SK-N-SH (cell line): ENCODE measurements around the gene HMBS. TPM values are rescaled to one million over a fixed set of nuclear protein-coding genes. Genes with fewer than 3 reads are reported as not detected.

ENCODE experiments used
- CTCF ChIA-PET: fragments of 300-600, 350-600 bp; formaldehyde crosslinking; extraction: SDS; loops from one replicate; lab custom pipeline; 2021; lab: Yijun Ruan, JAX
- POLR2A ChIA-PET: fragments of 350-600 bp; sonication (Branson Sonifier 250); formaldehyde crosslinking; extraction: SDS; loops from one replicate; lab custom pipeline; 2020; ENCODE audit warnings: antibody characterized with exemption, inconsistent platforms; lab: Yijun Ruan, JAX
- DNase-seq: peaks from one replicate; pipeline ENCODE4 v3.0.0; 2012
- H2AFZ ChIP-seq: fragments of 200-600 bp; sonication (generic); 2 replicates; pipeline ENCODE4 v1.8.1; 2016; ENCODE audit warnings: antibody characterized with exemption, mild to moderate bottlenecking, low read depth
- H3F3A ChIP-seq: fragments of 200-600 bp; sonication (generic); replicated peaks from 2 replicates; pipeline ENCODE3; 2016; ENCODE audit warnings: antibody characterized with exemption, mild to moderate bottlenecking; ENCODE audit not compliant: insufficient read depth
- H3K27ac ChIP-seq, 2 experiments: fragments of 200-500 bp in 1 of 2; fragments of 200-600 bp in 1 of 2; sonication (Bioruptor generic) in 1 of 2; sonication (generic), shearing (Covaris generic) in 1 of 2; 2 replicates each; pipeline versions ENCODE4 v1.5.1 to v1.6.1; 2014 to 2016; ENCODE audit warnings: low read depth in 2 of 2, inconsistent platforms in 1 of 2, low read length in 1 of 2, mild to moderate bottlenecking in 1 of 2, mixed read lengths in 1 of 2
- H3K27me3 ChIP-seq: fragments of 200-600 bp; sonication (generic), shearing (Covaris generic); 2 replicates; pipeline ENCODE4 v1.6.1; 2016; ENCODE audit warnings: mixed run types; ENCODE audit not compliant: insufficient read depth
- H3K36me3 ChIP-seq, 2 experiments: fragments of 200-500 bp in 1 of 2; fragments of 200-600 bp in 1 of 2; sonication (Bioruptor generic) in 1 of 2; sonication (generic) in 1 of 2; replicated peaks in 1 of 2; 2 replicates each; pipeline versions ENCODE3 to v1.5.1; 2014 to 2016; ENCODE audit warnings: low read length in 1 of 2, mild to moderate bottlenecking in 1 of 2; ENCODE audit not compliant: insufficient read depth in 2 of 2, control insufficient read depth in 1 of 2
- H3K4me1 ChIP-seq, 2 experiments: fragments of 200-500 bp in 1 of 2; fragments of 200-600 bp in 1 of 2; sonication (Bioruptor generic) in 1 of 2; sonication (generic), shearing (Covaris generic) in 1 of 2; 2 replicates each; pipeline versions ENCODE4 v1.5.1 to v1.6.1; 2014 to 2016; ENCODE audit warnings: low read depth in 1 of 2, low read length in 1 of 2, mixed run types in 1 of 2; ENCODE audit not compliant: insufficient read depth in 2 of 2, control insufficient read depth in 1 of 2
- H3K4me2 ChIP-seq: fragments of 200-600 bp; sonication (generic), shearing (Covaris generic); 2 replicates; pipeline ENCODE4 v1.6.1; 2017; ENCODE audit warnings: mixed run types
- H3K4me3 ChIP-seq, 2 experiments: fragments of 200-500 bp in 1 of 2; fragments of 200-600 bp in 1 of 2; sonication (Bioruptor generic) in 1 of 2; sonication (generic), shearing (Covaris generic) in 1 of 2; 2 replicates each; pipeline versions ENCODE4 v1.5.1 to v1.8.1; 2014 to 2016; ENCODE audit warnings: low read depth in 2 of 2, inconsistent platforms in 1 of 2, low read length in 1 of 2, mild to moderate bottlenecking in 1 of 2, mixed read lengths in 1 of 2, moderate library complexity in 1 of 2
- H3K79me2 ChIP-seq: fragments of 200-600 bp; sonication (generic); 2 replicates; pipeline ENCODE4 v1.8.1; 2017; ENCODE audit warnings: mild to moderate bottlenecking; ENCODE audit not compliant: insufficient read depth
- H3K9ac ChIP-seq: fragments of 200-600 bp; sonication (generic); 2 replicates; pipeline ENCODE4 v1.6.1; 2017; ENCODE audit warnings: mixed run types
- H3K9me2 ChIP-seq: fragments of 200-600 bp; sonication (generic); 2 replicates; pipeline ENCODE4 v1.6.1; 2017; ENCODE audit warnings: mixed run types
- H3K9me3 ChIP-seq: fragments of 200-600 bp; sonication (generic); 2 replicates; pipeline ENCODE4 v1.6.1; 2017; ENCODE audit warnings: mixed run types, mild to moderate bottlenecking, moderate library complexity
- H4K20me1 ChIP-seq: fragments of 200-600 bp; sonication (generic); 2 replicates; pipeline ENCODE4 v1.6.1; 2017; ENCODE audit warnings: mild to moderate bottlenecking, mixed run types; ENCODE audit not compliant: insufficient read depth
- CHD2 ChIP-seq: fragments of 150-350 bp; IDR thresholded peaks from 2 replicates; pipeline ENCODE4 v1.6.1; 2018; ENCODE audit warnings: low read length; ENCODE audit not compliant: partially characterized antibody
- FOSL2 ChIP-seq: IDR thresholded peaks from 2 replicates; pipeline ENCODE4 v1.4.0; 2012; ENCODE audit warnings: low read depth, mild to moderate bottlenecking, moderate library complexity, borderline replicate concordance
- GATA2 ChIP-seq: sonication (generic); formaldehyde crosslinking; IDR thresholded peaks from 2 replicates; pipeline ENCODE4 v1.5.0; 2020; ENCODE audit warnings: mild to moderate bottlenecking, missing genetic modification reagents
- JUND ChIP-seq: IDR thresholded peaks from 2 replicates; pipeline ENCODE4 v1.4.0; 2012
- NRF1 ChIP-seq: IDR thresholded peaks from 2 replicates; pipeline ENCODE4 v1.6.1; 2012; ENCODE audit warnings: low read depth, mild to moderate bottlenecking, low read length
- RXRA ChIP-seq: IDR thresholded peaks from 2 replicates; pipeline ENCODE4 v1.4.0; 2012; ENCODE audit warnings: low read depth, mild to moderate bottlenecking, borderline replicate concordance
- SMC3 ChIP-seq: IDR thresholded peaks from 2 replicates; pipeline ENCODE4 v1.6.1; 2012; ENCODE audit warnings: low read depth, low read length, improper control_type of control experiment
- TAF1 ChIP-seq: IDR thresholded peaks from 2 replicates; pipeline ENCODE4 v1.6.1; 2012; ENCODE audit warnings: low read depth, mild to moderate bottlenecking, low read length, moderate library complexity, borderline replicate concordance
- TEAD4 ChIP-seq: IDR thresholded peaks from 2 replicates; pipeline ENCODE4 v1.4.0; 2012; ENCODE audit warnings: mild to moderate bottlenecking, borderline replicate concordance; ENCODE audit not compliant: insufficient read depth
- WGBS: methylation state at CpG from one replicate; pipeline ENCODE4 v1.1.6; 2017; ENCODE audit warnings: low lambda C conversion rate; 5-methylcytosine and 5-hydroxymethylcytosine counted together
- polyA plus RNA-seq, 3 experiments: library from polyadenylated mRNA; depleted of rRNA; stranded (reverse); fragments of >200 nt; gene quantifications; 2 replicates each; pipeline ENCODE4 v1.2.3, GENCODE V29; 2012
- TF ChIP-seq, protein P1 (sequence below): IDR thresholded peaks from 2 replicates; pipeline ENCODE4 v1.4.0; 2012; ENCODE audit warnings: low read depth, borderline replicate concordance
- TF ChIP-seq, protein P2 (sequence below): IDR thresholded peaks from 2 replicates; pipeline ENCODE4 v1.4.0; 2012; ENCODE audit warnings: low read depth
- TF ChIP-seq, protein P3 (sequence below): fragments of 150-350 bp; IDR thresholded peaks from 2 replicates; pipeline ENCODE4 v1.6.1; 2017; ENCODE audit warnings: antibody characterized with exemption, low read length, low read depth, borderline replicate concordance
- TF ChIP-seq, protein P4 (sequence below): IDR thresholded peaks from 2 replicates; pipeline ENCODE4; 2012
- TF ChIP-seq, protein P5 (sequence below): fragments of 150-350 bp; IDR thresholded peaks from 2 replicates; pipeline ENCODE4 v1.6.1; 2016; ENCODE audit warnings: mild to moderate bottlenecking, low read depth, low read length

The HMBS gene
- polyA plus RNA-seq, 1 of the 3 experiments (the other 2 are of a cell fraction): 69.4 TPM

DNA sequence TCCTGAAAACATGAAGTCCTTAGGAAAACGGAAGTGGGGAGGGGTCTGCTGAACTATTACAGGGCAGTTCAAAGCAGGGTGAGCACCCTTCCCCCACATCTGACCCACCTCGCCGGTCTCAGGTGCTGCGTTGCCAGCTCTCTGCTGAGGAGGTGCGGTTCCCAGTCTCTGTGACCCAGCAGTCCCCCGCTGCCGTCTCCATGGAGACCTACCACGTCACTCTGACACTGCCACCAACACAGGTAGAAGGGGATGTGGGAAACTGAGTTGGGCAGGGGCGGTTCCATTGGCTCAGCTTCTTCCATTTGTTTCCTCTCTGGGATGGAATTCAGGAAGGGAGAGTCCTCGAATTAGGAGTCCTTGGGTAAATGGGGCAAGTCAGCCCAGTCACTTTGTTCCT is 25.8 kb downstream of the HMBS start (continued):
- TF ChIP-seq, protein P1, sequence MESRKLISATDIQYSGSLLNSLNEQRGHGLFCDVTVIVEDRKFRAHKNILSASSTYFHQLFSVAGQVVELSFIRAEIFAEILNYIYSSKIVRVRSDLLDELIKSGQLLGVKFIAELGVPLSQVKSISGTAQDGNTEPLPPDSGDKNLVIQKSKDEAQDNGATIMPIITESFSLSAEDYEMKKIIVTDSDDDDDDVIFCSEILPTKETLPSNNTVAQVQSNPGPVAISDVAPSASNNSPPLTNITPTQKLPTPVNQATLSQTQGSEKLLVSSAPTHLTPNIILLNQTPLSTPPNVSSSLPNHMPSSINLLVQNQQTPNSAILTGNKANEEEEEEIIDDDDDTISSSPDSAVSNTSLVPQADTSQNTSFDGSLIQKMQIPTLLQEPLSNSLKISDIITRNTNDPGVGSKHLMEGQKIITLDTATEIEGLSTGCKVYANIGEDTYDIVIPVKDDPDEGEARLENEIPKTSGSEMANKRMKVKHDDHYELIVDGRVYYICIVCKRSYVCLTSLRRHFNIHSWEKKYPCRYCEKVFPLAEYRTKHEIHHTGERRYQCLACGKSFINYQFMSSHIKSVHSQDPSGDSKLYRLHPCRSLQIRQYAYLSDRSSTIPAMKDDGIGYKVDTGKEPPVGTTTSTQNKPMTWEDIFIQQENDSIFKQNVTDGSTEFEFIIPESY: no peak
- TF ChIP-seq, protein P2, sequence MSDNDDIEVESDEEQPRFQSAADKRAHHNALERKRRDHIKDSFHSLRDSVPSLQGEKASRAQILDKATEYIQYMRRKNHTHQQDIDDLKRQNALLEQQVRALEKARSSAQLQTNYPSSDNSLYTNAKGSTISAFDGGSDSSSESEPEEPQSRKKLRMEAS: no peak
- TF ChIP-seq RXRA: no peak
- TF ChIP-seq, protein P3, sequence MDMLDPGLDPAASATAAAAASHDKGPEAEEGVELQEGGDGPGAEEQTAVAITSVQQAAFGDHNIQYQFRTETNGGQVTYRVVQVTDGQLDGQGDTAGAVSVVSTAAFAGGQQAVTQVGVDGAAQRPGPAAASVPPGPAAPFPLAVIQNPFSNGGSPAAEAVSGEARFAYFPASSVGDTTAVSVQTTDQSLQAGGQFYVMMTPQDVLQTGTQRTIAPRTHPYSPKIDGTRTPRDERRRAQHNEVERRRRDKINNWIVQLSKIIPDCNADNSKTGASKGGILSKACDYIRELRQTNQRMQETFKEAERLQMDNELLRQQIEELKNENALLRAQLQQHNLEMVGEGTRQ: no peak

DNA sequence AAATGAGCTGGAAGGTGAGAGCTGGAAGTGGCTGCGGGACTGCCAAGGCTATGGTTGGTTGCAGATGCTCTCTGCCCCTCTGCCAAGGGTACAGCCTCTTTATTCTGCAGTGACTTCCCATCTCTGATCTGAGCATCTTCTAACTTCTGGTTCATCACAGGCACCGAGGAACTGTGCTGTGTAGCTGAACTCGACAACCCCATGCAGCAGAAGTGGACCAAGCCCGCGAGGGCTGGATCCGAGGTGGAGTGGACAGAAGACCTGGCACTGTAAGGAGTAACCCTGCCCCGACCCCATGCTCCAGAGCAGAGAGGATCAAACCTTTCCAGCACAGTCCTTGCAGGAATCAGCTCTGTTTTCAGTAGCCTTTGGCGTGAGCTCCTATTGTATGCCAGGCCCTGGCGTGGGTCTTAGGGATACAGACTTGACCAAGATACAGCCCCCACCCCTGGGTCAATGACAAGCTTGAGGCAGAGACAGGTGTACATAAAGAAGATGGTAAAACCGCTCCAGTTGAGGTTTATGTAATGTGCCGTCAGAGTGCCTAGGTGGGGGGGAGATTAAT is 26.8 kb downstream of the HMBS start:
- CTCF ChIA-PET: interaction anchor here (0.6 to 4.5 kb wide), 5 partner anchors 14 to 212 kb away, joined by 3 to 15 read pairs (median 7); a partner anchor contains a TSS
- Histone ChIP-seq H3K4me2 (no peak overlapping the region), H3F3A (no peaks in the 10 kb centered on the region), H3K9me2 (no peaks in the 10 kb centered on the region), H3K79me2 (peaks cover 30% of the 10 kb centered on the region; the same call in 1 of the 2 replicates), H2AFZ (no peak overlapping the region), H3K4me3 (no peak overlapping the region), H4K20me1 (no peaks in the 10 kb centered on the region), H3K27ac (no peak overlapping the region), H3K9me3 (no peaks in the 10 kb centered on the region), H3K36me3 (peaks cover 0 to 37% of the 10 kb centered on the region in 2 experiments), H3K9ac (no peak overlapping the region), H3K4me1 (peaks cover 15 to 19% of the 10 kb centered on the region in 2 experiments), H3K27me3 (no peaks in the 10 kb centered on the region)
- DNase-seq: no peak
- POLR2A ChIA-PET: interaction anchor here (2.8 kb wide), 1 partner anchor 9 kb away, joined by 11 read pairs; the partner anchor contains the start of gene HINFP
- WGBS: 87% methylated on average over 10 of the region's 11 CpGs
- TF ChIP-seq NRF1 (no peak), SMC3 (no peak), JUND (no peak), CHD2 (no peak), TEAD4 (no peak), RXRA (no peak), TAF1 (no peak), GATA2 (CRISPR knock-in tag) (no peak), FOSL2 (no peak)
- TF ChIP-seq, protein P4, sequence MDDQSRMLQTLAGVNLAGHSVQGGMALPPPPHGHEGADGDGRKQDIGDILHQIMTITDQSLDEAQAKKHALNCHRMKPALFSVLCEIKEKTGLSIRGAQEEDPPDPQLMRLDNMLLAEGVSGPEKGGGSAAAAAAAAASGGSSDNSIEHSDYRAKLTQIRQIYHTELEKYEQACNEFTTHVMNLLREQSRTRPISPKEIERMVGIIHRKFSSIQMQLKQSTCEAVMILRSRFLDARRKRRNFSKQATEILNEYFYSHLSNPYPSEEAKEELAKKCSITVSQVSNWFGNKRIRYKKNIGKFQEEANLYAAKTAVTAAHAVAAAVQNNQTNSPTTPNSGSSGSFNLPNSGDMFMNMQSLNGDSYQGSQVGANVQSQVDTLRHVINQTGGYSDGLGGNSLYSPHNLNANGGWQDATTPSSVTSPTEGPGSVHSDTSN: no peak
- TF ChIP-seq, protein P1: no peak
- TF ChIP-seq, protein P5, sequence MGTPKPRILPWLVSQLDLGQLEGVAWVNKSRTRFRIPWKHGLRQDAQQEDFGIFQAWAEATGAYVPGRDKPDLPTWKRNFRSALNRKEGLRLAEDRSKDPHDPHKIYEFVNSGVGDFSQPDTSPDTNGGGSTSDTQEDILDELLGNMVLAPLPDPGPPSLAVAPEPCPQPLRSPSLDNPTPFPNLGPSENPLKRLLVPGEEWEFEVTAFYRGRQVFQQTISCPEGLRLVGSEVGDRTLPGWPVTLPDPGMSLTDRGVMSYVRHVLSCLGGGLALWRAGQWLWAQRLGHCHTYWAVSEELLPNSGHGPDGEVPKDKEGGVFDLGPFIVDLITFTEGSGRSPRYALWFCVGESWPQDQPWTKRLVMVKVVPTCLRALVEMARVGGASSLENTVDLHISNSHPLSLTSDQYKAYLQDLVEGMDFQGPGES: no peak
